SU-DHL-6 (cell line): ENCODE data around the gene CCDC27.

Experiments used
- EZH2phosphoT487 ChIP-seq: fragments of 200-600 bp; sonication (generic), shearing (Covaris generic); conservative IDR thresholded peaks from 2 replicates; pipeline ENCODE4 v1.6.1; 2018; ENCODE audit warnings: mild to moderate bottlenecking, antibody characterized with exemption, low read length, moderate library complexity, mixed read lengths
- TF ChIP-seq, protein P1 (sequence below): fragments of 200-600 bp; sonication (generic); IDR thresholded peaks from one replicate; pipeline ENCODE4 v1.5.1; 2017; ENCODE audit warnings: antibody characterized with exemption, mild to moderate bottlenecking, low read length, moderate library complexity; ENCODE audit not compliant: insufficient read depth, poor library complexity, severe bottlenecking

DNA sequence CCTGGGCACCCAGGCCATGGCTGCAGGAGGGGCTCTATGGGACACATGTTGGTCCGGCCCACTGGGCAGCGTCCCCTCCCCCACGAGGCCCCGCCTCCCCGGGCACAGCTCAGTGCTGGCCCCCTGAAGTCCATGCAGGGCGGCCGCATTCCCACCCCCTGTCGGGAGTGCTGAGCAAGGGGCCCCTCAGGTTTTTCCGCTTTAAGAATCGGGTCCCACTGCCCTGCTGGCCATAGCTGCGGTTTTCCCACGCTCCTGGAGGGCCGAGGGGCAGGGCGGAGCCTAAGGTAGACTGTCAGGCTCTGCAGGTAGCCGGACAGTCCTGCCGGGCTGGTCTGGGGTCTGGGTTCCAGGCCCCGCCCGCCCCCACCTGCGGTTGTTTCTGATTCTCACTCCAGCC lies 43.5 kb upstream of the CCDC27 start:
- TF ChIP-seq, protein P1, sequence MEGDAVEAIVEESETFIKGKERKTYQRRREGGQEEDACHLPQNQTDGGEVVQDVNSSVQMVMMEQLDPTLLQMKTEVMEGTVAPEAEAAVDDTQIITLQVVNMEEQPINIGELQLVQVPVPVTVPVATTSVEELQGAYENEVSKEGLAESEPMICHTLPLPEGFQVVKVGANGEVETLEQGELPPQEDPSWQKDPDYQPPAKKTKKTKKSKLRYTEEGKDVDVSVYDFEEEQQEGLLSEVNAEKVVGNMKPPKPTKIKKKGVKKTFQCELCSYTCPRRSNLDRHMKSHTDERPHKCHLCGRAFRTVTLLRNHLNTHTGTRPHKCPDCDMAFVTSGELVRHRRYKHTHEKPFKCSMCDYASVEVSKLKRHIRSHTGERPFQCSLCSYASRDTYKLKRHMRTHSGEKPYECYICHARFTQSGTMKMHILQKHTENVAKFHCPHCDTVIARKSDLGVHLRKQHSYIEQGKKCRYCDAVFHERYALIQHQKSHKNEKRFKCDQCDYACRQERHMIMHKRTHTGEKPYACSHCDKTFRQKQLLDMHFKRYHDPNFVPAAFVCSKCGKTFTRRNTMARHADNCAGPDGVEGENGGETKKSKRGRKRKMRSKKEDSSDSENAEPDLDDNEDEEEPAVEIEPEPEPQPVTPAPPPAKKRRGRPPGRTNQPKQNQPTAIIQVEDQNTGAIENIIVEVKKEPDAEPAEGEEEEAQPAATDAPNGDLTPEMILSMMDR, result no peak
- TF ChIP-seq EZH2phosphoT487, result no peak
